ENCODE data around the gene UNC13B.
"Not testable (repeated sequence)": the region's sequence is repeated elsewhere in the genome, so short reads cannot be mapped to it uniquely, and the experiment has no call there.

UNC13B gene

DNA sequence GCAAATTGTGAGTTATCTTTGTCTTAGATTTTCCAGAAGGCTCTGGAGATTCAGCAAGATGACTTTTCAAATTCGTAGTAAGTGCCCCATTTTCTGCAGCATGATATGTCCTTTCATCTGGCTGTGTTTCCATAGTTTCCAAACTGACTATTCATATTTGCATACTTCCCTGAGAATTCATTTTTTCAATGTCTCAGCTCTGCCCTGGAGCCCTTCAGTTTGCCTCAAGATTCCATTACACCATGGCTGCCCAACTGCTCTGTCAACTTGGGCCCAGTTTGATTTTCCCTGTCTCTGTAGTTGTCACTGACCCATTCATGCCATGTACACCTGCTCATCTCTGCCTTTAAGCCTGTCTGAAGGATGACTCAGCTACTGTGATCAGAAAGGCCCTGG is 233.9 kb downstream of the UNC13B start:
- DNase-seq: no peak

DNA sequence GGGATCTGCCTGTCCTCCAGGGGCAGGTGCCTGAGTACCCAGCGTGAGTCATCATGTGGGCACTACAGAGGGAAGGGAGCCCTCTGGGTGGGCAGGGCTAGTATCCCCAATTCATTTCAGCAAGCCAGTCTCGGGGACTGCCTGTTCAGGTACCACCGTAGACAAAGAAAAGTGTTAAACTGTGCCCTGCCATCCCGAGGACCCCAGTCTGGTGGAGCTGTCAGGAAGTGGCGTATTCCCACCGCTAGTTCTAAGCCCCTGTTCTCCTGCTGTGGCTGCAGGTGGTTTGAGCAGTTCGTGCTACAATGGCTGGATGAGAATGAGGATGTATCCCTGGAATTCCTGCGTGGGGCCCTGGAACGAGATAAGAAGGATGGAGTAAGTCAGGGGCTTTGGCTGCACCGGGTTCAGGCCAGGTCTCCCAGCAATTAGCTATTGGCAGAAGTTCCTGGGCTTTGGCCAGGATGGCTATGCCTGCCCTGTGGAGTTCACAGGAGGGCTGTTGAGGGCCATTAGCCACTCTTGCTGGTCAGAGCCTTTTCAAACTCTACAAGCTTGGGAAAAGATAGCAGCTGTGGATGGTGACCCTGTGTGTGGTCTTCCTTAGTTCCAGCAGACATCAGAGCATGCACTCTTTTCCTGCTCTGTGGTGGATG is 234.9 kb downstream of the UNC13B start:
- no peak for DNase-seq

DNA sequence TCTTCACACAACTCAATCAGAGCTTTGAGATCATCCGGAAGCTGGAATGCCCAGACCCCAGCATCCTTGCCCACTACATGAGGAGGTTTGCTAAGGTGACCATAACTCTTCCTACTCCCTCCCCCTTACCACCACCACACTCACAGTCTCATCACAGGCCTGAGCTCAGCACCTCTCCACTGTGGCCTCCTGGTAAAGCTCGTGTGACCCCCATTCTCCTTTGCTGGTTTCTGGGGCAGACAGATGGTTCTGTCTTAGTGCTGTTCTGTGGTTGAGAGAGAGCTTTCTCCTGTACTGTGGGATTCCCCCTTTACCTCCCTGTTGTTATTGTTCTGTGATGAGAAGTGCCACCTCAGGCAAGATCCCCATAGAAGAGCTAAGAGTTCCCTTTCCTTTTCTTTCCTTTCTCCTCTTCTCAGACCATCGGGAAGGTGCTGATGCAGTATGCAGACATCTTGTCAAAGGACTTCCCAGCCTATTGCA is 235.4 kb downstream of the UNC13B start:
- DNase-seq: no peak

DNA sequence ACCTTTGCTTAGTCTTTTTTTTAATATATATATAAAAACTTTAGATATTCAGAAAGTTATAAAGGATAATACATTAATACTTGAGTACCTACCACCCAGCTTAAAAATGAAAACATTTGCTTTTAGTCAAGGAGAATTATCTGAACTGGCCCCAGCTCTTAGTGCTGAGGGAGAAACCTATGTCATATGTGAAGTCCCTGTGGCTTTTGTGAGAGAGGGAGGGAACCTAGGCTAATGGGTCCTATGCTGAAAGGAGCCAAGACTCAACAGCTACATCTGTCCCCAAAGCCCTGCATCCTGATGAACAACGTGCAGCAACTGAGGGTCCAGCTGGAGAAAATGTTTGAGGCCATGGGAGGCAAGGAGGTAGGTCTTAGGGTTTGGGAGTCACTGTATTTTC is 236.1 kb downstream of the UNC13B start:
- no peak for DNase-seq

DNA sequence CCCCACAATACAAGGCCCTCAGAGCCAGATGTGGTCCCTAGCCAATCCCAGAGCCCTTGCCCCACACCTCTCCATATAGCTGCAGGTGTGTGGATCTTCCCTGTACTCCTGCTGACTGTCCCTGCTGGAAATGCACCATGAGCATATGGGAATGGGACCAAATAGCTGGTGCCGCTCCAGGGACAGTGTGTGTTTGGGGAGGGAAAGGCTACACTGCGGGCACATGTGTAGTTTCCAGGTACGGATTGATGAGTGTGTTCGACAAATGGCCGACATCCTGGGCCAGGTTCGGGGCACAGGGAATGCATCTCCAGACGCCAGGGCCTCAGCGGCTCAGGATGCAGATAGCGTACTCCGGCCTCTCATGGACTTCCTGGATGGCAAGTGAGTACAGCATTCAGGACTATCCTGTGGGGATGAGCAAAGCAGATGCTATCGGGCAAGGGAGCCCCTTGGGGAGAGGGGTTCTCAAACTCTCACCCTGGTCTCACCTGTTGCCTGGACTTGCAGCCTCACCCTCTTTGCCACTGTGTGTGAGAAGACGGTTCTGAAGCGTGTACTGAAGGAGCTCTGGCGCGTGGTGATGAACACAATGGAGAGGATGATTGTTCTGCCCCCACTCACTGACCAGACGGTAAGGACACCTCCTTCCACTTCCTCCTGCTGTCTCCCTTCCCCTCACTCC is 237.0 kb downstream of the UNC13B start:
- DNase-seq: no peak

DNA sequence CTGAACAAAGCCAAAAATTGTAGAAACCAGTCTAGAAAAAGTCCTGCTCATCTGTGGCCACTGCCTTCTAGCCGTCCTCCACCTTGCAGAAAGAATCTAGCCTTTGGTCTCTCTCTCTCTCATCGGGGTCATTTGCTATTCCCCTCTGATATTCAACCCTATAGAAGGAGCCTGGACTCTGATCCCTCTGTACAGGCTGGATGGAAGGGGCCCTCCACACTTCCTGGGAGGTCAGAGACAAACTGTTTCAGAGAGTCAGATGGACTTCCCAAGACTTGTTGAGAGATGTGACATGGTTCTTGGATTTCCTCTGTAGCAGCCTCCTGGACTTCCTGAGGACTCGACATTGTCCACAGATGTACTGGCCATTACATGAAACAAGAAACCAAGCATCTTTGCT is 243.1 kb downstream of the UNC13B start:
- DNase-seq: no peak

DNA sequence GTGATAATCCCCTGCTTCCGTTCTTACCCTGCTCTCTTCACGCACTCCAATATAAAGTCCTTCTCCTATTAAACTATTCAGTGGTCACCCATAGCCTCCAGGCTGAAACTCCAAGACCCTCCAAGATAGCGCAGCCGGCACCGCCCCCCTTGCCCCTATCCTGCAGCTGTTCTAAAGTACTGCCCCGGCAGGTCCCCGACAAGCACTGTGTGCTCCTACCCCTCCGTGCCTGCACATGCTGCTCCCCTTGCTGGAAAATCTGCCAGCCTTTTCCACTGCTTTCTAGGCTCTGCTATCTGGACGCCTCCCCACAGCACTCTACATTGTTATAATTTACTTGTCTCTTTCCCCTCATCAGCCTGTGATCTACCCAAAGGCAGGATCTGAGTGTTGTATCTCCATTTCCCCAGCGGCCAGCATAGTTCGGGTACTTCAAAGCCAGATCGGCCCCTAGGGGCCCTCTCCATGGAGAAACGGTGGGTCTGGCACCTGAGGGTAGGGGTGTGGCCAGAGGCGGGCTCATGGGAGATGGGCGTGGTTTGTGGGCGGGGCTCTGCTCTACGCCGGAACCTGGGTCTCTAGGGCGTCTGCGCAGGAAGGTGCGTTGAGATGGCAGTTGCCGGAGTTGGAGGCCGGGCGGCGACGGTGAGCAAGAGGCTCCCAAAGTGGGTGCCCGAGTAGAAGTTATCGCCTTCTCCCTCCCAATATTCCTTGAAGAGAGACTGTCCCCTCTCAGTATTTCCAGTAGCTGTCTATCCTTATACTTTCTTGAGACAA is 244.6 kb downstream of the UNC13B start:
- no peak for DNase-seq

DNA sequence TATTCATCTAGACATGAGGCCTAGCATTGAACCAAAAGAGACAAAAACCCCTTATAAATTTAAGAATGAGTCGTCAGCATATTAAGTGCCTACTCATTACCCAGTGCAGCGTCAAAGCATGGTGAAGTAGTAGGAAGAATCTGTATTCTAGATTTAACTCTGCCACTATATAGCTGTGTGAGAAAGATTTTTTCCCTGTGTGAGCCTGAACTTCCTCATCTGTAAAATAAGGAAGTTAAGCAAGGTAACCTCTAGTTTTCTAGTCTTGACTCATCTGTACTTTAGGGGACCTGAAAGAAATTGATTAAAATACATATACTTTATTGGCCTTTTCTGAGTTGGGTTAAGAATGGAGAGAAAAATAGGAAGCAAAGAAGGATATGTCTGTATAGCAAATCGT is 246.0 kb downstream of the UNC13B start:
- DNase-seq: no peak

DNA sequence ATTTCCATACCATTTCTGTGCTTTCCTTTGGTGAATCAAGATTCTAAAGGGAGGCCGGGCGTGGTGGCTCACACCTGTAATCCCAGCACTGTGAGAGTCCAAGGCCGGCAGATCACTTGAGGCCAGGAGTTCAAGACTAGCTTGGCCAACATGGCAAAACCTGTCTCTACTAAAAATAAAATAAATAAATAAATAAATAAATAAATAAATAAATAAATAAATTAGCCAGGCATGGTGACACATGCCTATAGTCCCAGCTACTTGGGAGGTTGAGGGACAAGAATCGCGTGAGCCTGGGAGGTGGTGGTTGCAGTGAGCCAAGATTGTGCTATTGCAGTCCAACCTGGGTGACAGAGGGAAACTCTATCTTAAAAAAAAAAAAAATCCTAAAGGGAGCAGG is 247.6 kb downstream of the UNC13B start:
- DNase-seq: not testable (repeated sequence)

DNA sequence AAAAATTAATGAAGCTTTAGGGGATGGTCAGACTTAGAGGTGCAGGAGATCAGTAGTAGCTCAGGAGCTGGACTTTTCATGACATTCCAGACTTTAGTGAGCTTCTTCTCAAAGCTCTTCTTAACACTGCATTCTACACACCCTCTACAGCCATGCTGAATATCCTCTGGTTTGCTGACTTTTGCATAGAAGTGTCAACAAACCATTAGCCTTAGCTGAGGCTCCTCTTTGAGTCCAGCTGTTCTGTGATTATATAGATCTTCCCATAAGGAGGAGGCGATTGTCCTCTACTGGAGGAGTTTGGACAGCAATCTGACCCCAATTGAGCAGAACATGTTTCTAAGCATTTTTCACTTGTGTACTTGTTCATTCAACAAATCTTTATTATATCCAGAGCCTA is 253.1 kb downstream of the UNC13B start:
- no peak for DNase-seq

DNA sequence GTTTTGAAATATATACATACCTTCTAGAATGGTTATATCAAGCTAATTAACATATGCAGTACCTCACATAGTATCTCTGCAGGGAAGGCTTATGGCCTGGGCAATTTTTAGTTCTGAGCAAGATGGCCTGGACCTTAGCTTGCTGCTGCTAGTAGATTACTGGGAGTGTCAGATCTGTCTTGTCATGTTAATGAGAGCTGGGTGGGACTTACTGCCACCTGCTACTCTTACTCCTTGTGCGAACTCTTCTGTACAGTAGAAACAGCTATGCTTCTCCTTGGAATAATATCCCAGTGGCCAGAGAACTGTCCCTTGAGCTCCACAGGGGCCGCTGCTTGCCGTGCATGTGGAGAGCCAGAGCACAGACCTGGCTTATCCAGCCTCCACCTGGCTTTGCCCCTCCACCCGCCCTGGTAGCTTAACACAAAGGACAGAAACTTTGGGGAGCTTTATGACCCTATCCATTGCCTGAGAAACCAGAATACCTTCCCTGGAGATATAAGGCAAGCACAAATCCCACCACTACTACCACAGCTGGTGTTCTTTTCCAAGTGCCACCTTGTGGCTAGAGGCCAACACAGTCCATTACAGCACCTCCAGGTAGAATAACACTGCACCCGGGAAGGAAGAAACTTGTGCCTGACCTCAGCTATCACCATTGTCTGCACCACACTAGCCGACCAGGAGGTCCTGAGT is 253.7 kb downstream of the UNC13B start:
- DNase-seq: no peak

DNA sequence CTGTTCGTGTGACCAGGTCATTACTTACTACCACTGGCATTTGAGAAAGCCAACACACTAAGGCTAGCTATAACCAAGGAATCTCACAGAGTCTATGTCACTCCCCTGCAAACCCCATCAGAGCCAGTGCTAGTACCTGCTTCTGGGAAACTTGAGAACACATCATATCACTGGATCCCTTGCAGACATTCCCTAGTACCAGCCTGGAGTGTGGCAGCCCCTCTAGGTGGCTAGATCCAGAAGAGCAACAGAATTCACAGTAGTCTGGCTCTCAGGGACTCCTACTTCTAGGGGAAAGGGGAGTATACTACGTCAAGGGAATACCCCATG is 254.3 kb downstream of the UNC13B start:
- DNase-seq: no peak

DNA sequence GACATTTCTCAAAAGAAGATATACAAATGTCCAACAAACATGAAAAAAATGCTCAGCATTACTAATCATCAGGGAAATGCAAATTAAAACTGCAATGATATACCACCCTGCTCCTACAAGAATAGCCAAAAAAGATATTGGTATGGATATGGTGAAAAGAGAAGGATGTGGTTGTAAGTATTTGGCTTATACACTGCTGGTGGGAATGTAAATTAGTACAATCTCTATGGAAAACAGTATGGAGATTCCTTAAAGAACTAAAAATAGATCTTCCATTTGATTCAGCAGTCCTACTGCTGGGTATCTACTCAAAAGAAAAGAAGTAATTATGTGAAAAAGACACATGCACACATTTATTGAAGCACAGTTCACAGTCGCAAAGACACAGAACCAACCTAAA is 260.5 kb downstream of the UNC13B start:
- no peak for DNase-seq

DNA sequence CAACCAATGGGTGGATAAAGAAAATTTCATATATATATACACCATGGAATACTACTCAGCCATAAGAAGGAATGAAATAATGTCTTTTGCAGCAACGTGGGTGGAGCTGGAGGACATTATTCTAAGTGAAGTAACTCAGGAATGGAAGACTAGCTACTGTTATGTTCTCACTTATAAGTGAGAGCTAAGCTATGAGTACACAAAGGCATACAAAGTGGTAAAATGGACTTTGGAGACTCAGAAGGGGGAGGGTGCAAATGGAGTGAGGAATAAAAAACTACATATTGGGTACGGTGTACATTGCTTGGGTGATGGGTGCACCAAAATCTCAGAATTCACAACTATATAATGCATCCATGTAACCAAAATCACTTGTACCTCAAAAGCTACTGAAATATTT is 260.9 kb downstream of the UNC13B start:
- no peak for DNase-seq

DNA sequence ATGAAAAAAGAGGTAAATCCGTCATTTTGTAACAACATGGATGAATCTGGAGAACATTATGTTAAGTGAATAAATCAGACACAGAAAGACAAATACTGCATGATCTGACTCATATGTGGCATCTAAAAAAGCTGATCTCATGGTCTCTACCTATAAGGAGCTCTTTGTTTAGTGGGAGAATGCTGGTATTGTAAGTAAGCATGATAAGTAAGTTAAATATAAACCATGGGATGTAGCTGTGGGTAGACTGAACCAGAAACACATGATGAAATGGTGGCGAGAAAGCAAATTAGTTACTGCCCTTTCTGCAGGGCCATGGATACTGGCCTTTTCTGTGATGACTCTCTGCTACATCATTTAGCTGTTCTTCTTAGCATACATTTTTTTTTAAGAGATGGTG is 261.7 kb downstream of the UNC13B start:
- DNase-seq: no peak

DNA sequence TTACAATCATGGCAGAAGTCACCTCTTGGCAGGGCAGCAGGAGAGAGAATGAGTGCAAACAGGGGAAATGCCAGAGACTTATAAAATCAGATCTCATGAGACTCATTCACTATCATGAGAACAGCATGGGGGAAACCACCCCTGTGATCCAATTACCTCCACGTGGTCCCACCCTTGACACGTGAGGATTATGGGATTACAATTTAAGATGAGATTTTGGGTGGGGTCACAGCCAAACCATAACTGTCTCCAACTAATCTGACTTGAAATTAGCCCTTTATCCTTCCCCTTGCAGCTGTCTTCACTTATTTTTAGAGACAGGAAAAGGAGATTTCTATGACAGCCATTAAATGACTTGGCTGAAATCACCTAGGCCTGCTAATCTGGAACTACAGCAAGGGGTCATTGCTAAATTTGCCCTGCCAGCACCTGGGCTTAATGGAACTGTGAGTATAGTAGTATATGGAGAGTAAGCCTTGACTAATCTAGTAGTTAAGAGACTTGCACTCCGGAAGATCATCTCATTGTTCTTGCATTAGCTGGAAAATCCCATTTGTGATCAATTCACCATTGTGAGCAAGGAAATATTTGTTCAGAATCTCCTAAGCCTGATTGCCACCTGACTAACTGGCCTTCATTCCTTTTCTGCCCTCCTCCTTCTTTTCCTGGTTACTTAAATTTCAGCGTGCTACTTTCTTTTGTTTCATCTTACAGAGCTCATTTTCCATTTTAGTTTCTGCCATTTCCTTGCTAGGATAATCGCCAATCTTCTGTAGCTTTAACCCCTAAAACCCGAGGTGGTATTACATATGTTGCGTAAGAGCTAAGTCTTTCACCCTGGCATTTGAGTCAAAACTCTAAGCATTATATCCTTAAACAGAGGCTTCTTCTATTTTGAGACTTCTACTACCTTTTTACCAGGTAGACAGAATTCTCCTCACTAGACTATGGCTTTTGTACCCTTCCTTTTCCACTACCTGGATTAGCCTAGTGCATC is 262.8 kb downstream of the UNC13B start:
- DNase-seq: no peak

DNA sequence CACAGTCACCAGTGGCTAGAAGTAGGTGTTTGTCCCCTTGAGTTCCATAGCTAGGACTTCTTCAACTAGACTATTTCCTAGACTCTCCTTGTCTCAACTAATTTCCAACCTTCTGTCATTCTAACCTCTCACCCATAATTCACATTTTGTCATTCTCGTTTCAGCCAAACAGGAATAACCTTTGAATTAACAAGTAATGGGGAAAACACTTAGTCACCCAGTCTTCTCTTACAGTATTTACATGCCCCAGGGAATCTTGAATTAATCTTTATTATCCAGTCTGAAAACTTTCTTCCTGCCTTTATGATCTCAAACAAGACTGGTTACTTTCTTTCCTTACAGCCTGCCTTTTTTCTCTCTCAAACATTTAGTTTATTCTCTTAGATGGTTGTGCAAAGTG is 264.8 kb downstream of the UNC13B start:
- no peak for DNase-seq

DNA sequence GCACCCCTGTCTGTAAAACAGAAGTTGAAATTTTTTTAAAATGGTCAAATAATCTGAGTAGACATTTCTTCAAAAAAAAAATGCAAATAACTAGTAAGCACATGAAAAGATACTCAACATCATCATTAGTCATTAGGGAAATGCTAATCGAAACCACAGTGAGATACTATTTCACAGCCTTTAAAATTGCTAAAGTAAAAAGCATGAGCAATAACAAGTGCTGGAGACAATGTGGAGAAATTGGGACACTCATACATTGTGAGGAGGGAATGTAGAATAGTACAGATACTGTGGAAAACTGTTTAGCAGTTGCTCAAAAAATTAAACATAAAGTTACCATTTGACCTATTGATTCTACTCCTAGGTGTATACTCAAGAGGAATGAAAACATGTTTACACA is 269.7 kb downstream of the UNC13B start:
- DNase-seq: no peak

DNA sequence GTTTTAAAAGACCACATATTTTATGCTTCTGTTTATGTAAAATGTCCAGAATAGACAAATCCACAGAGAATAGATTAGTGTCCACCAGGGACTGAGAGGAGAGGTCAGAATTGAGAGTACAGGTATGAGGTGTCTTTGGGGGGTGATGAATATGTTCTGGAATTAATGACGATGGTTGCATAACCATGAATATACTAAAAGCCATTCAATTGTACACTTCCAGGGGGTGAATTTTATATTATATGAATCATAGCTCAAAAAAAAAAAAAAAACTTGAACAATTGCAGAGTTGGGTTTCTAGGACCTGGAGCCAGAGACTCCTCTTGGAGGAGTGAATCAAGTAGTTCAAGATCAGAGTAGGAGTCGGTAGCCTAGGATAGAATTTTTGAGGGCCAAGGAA is 270.3 kb downstream of the UNC13B start:
- no peak for DNase-seq

DNA sequence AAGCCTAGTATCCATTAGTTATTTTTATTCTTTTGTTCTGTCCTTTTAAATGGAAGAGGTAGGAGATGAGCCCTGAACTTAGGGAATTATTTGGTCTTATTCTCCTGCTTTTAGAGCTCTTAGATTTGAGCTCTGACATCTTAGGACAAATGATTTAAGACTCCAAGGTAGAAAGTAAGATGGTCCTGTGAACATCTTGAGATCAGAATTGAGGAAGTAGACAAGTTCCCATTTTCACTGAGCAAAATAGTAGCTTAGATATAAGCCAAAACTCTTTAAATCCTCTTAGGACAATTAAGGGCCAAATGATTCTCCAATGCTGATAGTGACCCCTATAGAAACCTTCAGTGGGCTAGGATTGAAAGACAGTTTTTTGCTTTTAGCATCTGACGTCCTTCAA is 275.1 kb downstream of the UNC13B start:
- DNase-seq: no peak

DNA sequence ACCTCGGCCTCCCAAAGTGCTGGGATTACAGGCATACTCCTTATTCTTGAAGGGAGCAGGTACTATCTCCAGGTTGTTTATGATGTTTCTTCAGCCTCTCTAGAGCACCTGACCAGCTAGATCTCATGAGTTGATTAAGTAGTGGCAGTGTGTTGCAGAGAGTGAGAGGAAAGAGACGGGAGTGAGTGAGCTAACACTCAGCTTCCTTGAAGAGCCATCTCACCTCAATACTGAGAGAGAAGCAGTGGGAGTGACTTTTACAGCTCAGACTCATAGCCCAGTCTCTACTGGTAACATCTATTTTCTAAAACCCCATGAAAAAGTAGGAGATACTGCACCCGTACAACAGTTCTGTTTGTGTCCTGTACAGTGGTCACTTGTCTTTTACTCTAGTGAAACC is 284.2 kb downstream of the UNC13B start:
- DNase-seq: no peak

DNA sequence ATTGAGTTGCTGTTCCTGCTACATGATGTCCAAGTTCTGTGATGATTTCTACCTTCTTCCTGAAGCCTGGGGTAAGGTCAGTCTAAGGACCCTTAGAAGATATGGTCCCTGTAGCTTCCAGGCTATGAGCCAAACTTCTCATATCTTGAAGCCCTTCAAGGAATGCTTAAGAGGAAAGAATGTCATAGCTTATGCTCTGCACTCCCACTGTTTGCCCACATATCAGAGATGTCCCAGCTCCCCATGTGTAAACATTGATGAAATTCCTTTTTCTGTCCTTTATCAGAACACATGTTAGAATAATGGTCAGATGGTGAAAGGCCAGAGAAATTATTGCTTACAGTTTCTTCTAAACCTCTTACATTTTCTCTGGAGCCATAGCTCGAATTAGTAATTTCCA is 286.7 kb downstream of the UNC13B start:
- no peak for DNase-seq
